ENCODE data around the gene GIGYF2. TPM values are rescaled to one million over a fixed set of nuclear protein-coding genes. Genes with fewer than 3 reads are reported as not detected.

Gene GIGYF2
- total and polyA plus RNA-seq, 8 donors, result 17.4 to 50.9 (median 41.0) TPM

DNA sequence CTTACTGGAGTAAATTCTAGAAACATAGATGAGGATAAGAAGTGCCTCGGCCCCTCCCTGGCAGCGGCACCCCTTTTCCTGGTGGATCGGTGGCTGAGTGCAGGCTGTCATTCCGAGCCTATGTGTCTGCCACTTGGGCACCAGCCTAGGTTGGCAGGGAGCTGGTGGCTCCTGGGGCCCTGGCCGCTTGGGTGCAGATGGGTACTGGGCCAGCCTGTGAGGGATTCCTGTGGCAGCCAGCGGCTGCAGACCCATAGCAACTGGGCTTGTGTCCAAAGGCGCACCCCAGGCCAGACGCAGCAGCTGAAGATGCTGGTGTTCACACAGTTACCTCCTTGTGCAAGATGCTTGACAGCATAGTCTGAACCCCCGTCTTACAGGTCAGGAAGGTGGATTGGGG is 175.7 kb downstream of the GIGYF2 start:
- WGBS, 2 donors, result 86 to 87% methylated on average over 9 of the region's 9 CpGs
- Histone ChIP-seq H3K4me1 (peaks cover 0 to 3% (median 0%) of the 10 kb centered on the region in 3 donors), H3K36me3 (no peaks in the 10 kb centered on the region), H3K9me3 (no peaks in the 10 kb centered on the region), H3K27ac (no peak overlapping the region), H3K4me3 (no peak overlapping the region), H3K27me3 (no peaks in the 10 kb centered on the region)
- FAIRE-seq, result no peak
- intact Hi-C loops (cut with DNase I), result loop anchor here in 1 of 3 donors (10.0 kb wide), 1 partner anchor 172 kb away; no protein-coding TSS in a partner anchor
- TF ChIP-seq, protein P1, sequence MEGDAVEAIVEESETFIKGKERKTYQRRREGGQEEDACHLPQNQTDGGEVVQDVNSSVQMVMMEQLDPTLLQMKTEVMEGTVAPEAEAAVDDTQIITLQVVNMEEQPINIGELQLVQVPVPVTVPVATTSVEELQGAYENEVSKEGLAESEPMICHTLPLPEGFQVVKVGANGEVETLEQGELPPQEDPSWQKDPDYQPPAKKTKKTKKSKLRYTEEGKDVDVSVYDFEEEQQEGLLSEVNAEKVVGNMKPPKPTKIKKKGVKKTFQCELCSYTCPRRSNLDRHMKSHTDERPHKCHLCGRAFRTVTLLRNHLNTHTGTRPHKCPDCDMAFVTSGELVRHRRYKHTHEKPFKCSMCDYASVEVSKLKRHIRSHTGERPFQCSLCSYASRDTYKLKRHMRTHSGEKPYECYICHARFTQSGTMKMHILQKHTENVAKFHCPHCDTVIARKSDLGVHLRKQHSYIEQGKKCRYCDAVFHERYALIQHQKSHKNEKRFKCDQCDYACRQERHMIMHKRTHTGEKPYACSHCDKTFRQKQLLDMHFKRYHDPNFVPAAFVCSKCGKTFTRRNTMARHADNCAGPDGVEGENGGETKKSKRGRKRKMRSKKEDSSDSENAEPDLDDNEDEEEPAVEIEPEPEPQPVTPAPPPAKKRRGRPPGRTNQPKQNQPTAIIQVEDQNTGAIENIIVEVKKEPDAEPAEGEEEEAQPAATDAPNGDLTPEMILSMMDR (IDR thresholded peaks at IDR 0.05), result no peak
- ATAC-seq, result no peak
- no peak for DNase-seq

DNA sequence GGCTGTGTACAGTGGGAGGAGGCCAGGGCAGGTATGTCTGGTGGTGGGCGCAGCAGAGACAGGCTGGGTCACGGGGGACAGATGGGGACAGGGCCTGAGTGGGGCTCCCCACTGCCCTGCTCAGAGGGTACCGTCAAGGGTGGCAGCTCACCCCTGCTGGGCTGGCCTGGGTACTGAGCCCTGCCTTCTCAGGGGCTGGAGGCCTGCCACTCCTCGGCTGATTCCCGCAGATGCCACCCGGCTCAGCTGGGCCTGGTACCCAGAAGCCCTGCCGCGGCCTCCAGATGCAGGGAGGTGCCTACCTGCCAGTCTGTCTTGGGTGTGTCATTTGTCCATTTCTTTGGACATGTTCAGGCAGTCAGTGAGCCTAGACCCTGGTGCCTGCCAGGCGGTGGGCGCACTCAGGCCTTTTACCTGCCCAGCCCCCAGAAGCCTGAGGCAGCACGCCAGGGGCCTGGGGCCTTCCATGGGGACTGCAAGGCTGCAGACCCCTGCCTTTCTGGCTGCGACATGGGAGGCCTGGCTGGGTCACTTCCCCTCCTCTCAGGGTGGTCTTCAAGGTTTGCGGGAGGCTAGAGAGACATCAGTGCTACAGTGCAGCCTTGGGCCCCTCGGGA is 176.3 kb downstream of the GIGYF2 start:
- no peaks in the 10 kb centered on the region for H3K36me3 ChIP-seq
- H3K27ac ChIP-seq, result no peak overlapping the region
- TF ChIP-seq, protein P1 (IDR thresholded peaks at IDR 0.05), result no peak
- 90 to 95% methylated on average over 13 to 14 of the region's 14 CpGs for WGBS, 2 donors
- no peak for ATAC-seq
- no peak for FAIRE-seq
- H3K9me3 ChIP-seq, result no peaks in the 10 kb centered on the region
- H3K4me1 ChIP-seq, result peaks cover 0 to 3% (median 0%) of the 10 kb centered on the region in 3 donors
- DNase-seq, result peak in 1 of 6 donors; percentile 48
- intact Hi-C loops (cut with DNase I), result loop anchor here in 1 of 3 donors (10.0 kb wide), 1 partner anchor 171 kb away; no protein-coding TSS in a partner anchor
- no peaks in the 10 kb centered on the region for H3K27me3 ChIP-seq
- H3K4me3 ChIP-seq, result no peak overlapping the region

DNA sequence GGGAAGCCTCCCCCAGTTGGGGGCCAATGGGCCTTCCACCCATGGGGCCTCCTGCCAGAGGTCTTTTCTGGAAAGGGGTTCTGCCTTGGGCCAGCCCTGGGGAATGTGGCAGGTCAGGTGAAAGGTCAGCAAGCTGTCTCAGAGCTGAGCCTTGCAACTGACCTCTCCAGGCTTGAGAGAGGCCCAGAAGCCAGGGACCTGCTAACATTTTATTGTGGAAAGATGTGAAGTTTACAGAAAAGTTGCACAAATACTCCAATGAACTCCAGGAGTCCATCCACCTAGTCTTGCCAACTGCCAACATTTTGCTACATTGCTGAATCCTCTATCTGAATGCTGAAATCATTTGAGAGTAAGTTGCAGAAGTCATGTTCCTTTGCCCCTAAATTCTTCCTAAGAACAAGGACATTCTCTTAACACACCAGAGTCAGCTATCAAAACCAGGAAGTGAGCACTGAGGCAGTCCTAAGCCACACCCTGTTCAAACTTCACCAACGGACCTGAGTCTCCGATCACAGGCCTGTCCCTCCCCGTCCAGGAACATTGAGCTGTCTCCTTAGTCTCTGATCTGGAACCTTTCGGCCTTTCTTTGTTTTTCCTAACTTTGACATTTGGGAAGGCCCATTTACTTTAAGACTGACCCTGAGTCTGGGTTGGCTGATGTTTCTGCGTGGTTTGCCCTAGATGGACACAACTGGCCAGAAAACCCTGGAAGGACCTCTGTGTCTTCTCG is 176.9 kb downstream of the GIGYF2 start:
- H3K27me3 ChIP-seq, result no peaks in the 10 kb centered on the region
- peaks cover 0 to 3% (median 0%) of the 10 kb centered on the region in 3 donors for H3K4me1 ChIP-seq
- TF ChIP-seq, protein P1 (IDR thresholded peaks at IDR 0.05), result no peak
- FAIRE-seq (no peak), DNase-seq (no peak), ATAC-seq (no peak)
- no peaks in the 10 kb centered on the region for H3K36me3 ChIP-seq
- no peaks in the 10 kb centered on the region for H3K9me3 ChIP-seq
- no peak overlapping the region for H3K27ac ChIP-seq
- H3K4me3 ChIP-seq, result no peak overlapping the region
- intact Hi-C loops (cut with DNase I), result loop anchor here in 1 of 3 donors (10.0 kb wide), 1 partner anchor 171 kb away; no protein-coding TSS in a partner anchor
- 78 to 84% methylated on average over 6 of the region's 6 CpGs for WGBS, 2 donors

DNA sequence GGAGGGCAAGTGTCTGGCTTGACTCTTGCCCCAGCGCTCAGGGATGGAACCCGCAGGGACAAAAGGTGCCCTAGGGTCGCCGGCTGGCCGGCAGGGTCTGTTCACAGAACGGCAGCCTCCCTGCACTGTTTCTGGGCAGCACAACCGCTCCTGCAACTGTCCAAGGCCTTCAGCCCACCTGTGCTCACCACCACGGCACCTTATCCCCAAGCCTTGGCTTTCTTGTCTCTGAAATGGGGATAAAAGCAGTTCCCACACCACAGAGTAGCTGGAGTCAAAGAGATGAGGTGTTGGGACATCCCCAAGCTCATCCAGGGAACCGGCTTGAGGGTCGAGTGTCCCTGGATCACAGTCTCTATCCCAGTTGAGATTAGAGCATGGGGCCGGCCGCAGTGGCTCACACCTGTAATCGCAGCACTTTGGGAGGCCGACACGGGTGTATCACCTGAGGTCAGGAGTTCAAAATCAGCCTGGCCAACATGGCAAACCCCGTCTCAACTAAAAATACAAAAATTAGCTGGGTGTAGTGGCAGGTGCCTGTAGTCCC is 177.6 kb downstream of the GIGYF2 start:
- no peak overlapping the region for H3K27ac ChIP-seq
- TF ChIP-seq, protein P1 (IDR thresholded peaks at IDR 0.05), result no peak
- H3K9me3 ChIP-seq, result no peaks in the 10 kb centered on the region
- H3K27me3 ChIP-seq, result no peaks in the 10 kb centered on the region
- no peak overlapping the region for H3K4me3 ChIP-seq
- FAIRE-seq (no peak), ATAC-seq (no peak), DNase-seq (peak in 1 of 6 donors; percentile 53)
- 86 to 93% methylated on average over 16 of the region's 16 CpGs for WGBS, 2 donors
- intact Hi-C loops (cut with DNase I), result loop anchor here in 1 of 3 donors (10.0 kb wide), 1 partner anchor 170 kb away; no protein-coding TSS in a partner anchor
- no peaks in the 10 kb centered on the region for H3K36me3 ChIP-seq
- peaks cover 0 to 3% (median 0%) of the 10 kb centered on the region in 3 donors for H3K4me1 ChIP-seq

Data from pancreas (tissue), 10 donors.